Tibial nerve (tissue), 3 donors: ENCODE measurements around the gene NLRP6.

ENCODE experiments used
- CTCF ChIP-seq, 5 experiments: fragments of 200-600 bp in 3 of 5; fragments of 450-650 bp in 2 of 5; sonication (generic) in 3 of 5; IDR thresholded peaks; one replicate each; pipeline ENCODE4 v1.5.1; 2016 to 2019; ENCODE audit warnings: antibody characterized with exemption in 5 of 5, mild to moderate bottlenecking in 3 of 5, moderate library complexity in 2 of 5
- POLR2A ChIP-seq, 2 donors: fragments of 450-650 bp; IDR thresholded peaks; one replicate each; pipeline ENCODE4 v1.6.1; 2017; ENCODE audit warnings: antibody characterized with exemption in 2 of 2, mild to moderate bottlenecking in 2 of 2, moderate library complexity in 2 of 2

- TF ChIP-seq CTCF (IDR thresholded peaks at IDR 0.05) = no peak
- no peak for TF ChIP-seq POLR2A (IDR thresholded peaks at IDR 0.05)
Observed at GRCh38 chr11:285021-285893, 7.0 kb downstream of the NLRP6 start.
